ENCODE measurements around the gene AMBRA1. TPM values are rescaled to one million over a fixed set of nuclear protein-coding genes. Genes with fewer than 3 reads are reported as not detected.
A peak's percentile ranks its signal among the peaks of the same experiment; 100 is the strongest.

The AMBRA1 gene
- polyA plus RNA-seq, 1 donor from 2014 or later, result 34.5 TPM

DNA sequence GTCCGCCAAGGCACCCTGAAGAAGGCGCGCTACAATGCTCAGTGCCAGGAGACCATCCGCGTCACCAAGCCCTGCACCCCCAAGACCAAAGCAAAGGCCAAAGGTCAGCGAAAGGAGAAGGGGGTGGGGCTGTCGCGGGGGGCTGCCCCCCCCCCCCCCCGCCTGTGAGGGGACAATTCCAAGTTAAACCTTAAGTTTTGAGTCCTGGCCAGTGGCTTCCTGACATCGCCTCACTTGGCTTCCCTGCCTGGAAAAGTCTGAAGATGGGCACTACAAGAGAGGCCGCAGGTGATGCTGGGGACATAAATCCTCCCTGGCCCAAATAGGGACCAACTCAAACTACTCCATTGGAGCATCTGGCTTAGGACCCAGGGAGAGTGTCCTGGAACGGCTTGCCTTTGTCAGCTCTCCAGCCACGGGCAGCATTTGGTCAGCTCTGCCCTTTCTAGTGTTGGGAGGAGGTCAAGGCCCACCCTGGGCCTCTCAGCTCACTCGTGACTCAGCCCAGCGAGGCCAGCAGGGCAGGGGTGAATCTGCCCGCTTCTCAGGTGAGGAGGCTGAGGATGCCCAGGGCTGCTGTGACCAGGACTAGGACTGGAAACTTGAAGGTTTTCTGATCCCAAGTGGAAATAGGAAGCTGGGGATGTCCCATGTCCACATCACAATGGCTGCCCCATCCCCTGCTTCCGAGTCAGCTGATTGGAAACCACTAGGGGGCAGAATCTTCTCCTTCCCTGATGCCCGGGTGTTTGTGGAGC, 211.0 kb downstream of the AMBRA1 start:
- Histone ChIP-seq H3K4me3 (ENCODE audit: low read length) (peak overlapping the region; percentile 73), H3K9ac (ENCODE audit: low read length) (peak overlapping the region; percentile 74), H3K9me3 (ENCODE audit: low read length) (no peaks in the 10 kb centered on the region), H4K20me1 (ENCODE audit: insufficient read depth) (no peaks in the 10 kb centered on the region), H2AFZ (ENCODE audit: low read depth, low read length) (no peak overlapping the region), H3K4me2 (ENCODE audit: low read length) (peak overlapping the region; percentile 39), H3F3A (ENCODE audit: insufficient read depth, low read length, poor library complexity, severe bottlenecking) (no peaks in the 10 kb centered on the region), H3K9me2 (ENCODE audit: insufficient read depth, low read length) (no peaks in the 10 kb centered on the region), H3K27ac (ENCODE audit: low read length) (peak overlapping the region; percentile 47), H3K79me2 (replicated peaks; ENCODE audit: insufficient read depth, low read length) (peaks cover 14% of the 10 kb centered on the region), H3K36me3 (ENCODE audit: insufficient read depth, low read length) (no peaks in the 10 kb centered on the region), H3K27me3 (ENCODE audit: insufficient read depth, low read depth, low read length) (peaks cover 4% of the 10 kb centered on the region)
- peak; percentile 59 for TF ChIP-seq CTCF (IDR thresholded peaks at IDR 0.05; ENCODE audit: poor library complexity, severe bottlenecking)
- TF ChIP-seq SMC3 (conservative IDR thresholded peaks at IDR 0.05; ENCODE audit: poor library complexity), result peak; percentile 44
- no peak for TF ChIP-seq MXI1 (conservative IDR thresholded peaks at IDR 0.05; ENCODE audit: poor library complexity, severe bottlenecking)

DNA sequence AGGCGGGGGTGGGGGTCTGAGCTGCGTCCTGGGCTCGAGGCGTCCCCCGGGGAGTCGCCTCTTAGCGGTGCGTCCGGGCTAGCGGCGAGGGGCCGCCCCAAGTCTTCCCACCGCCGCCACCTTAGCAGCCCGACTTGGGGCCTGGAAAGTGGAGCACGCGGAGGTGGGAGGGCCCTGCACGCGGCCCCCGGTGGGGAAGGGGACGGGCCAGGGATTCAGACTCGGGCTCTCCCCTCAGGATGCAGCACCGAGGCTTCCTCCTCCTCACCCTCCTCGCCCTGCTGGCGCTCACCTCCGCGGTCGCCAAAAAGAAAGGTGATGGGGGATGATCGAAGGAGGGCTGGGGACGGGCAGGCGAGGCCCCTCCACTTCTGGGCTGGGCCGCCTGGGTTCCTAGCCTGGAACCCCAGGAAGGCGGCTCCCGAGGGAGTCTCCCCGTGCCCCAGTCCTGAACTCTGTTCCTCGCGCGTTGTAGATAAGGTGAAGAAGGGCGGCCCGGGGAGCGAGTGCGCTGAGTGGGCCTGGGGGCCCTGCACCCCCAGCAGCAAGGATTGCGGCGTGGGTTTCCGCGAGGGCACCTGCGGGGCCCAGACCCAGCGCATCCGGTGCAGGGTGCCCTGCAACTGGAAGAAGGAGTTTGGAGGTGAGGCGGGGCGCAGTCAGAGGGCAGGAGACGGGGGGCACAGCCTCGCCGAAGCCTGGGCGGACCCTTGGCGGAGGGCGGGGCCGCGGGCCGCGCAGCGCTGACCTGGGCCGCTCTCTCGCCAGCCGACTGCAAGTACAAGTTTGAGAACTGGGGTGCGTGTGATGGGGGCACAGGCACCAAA, 211.8 kb downstream of the AMBRA1 start:
- TF ChIP-seq MXI1 (conservative IDR thresholded peaks at IDR 0.05; ENCODE audit: poor library complexity, severe bottlenecking) (no peak), POLR2AphosphoS5 (IDR thresholded peaks at IDR 0.05) (peak; percentile 44)

DNA sequence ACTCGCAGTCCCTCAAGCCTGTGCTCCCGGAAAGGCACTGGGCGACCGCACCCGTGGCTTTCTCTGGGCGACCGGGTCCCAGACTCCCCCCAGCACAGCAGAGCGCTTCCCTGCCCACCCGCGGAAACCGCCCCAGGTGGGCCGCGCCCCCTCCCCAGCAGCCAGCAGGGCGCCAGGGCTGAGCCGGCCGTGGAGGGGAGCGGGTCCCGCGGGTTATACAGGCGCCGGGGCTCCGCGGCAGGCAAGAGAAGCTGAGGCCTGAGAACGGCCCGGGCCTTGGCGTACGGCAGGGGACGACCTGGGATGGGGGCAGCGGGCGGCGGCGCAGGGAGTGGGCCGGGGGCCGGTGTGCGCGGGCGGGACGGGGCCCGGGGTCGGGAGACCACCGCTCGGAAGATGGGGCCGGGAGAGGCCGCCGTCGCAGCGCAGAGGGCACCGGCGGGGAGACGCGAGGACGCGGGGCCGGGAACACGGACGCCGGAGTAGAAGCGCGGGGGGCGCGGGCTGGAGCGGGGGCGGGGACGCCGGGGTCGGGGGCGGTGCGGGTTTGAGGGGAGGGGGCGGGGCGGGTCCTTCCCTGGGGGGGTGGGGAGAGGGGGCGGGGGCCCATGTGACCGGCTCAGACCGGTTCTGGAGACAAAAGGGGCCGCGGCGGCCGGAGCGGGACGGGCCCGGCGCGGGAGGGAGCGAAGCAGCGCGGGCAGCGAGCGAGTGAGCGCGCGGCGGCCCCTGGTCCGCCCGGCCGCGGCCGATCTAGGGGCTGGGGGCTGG, 212.6 kb downstream of the AMBRA1 start, which contains the start of gene MDK:
Gene MDK (plus strand): TSS at position 622 of the 771 bp plus-strand sequence. CDS start 389 bp downstream, outside the sequence.
- Histone ChIP-seq H3K4me3 (ENCODE audit: low read length) (peak within 1 kb of the TSS; percentile 73), H3K79me2 (replicated peaks; ENCODE audit: insufficient read depth, low read length) (peaks cover 14% of the 10 kb centered on the region), H3K9ac (ENCODE audit: low read length) (peak within 1 kb of the TSS; percentile 74), H3F3A (ENCODE audit: insufficient read depth, low read length, poor library complexity, severe bottlenecking) (no peaks in the 10 kb centered on the region), H3K4me2 (ENCODE audit: low read length) (peak within 1 kb of the TSS; percentile 39), H3K9me3 (ENCODE audit: low read length) (no peaks in the 10 kb centered on the region), H4K20me1 (ENCODE audit: insufficient read depth) (no peaks in the 10 kb centered on the region), H3K9me2 (ENCODE audit: insufficient read depth, low read length) (no peaks in the 10 kb centered on the region), H3K36me3 (ENCODE audit: insufficient read depth, low read length) (no peaks in the 10 kb centered on the region), H3K27me3 (ENCODE audit: insufficient read depth, low read depth, low read length) (no peaks in the 10 kb centered on the region), H3K27ac (ENCODE audit: low read length) (peak within 1 kb of the TSS; percentile 47), H2AFZ (ENCODE audit: low read depth, low read length) (no peak within 1 kb of the TSS)
- TF ChIP-seq EP300 (conservative IDR thresholded peaks at IDR 0.05; ENCODE audit: poor library complexity, severe bottlenecking), result no peak
- no peak for TF ChIP-seq REST (IDR thresholded peaks at IDR 0.05; ENCODE audit: borderline replicate concordance)
- no peak for TF ChIP-seq TAF1 (IDR thresholded peaks at IDR 0.05; ENCODE audit: low read depth)
- no peak for TF ChIP-seq EZH2 (IDR thresholded peaks at IDR 0.05; ENCODE audit: borderline replicate concordance, insufficient read depth, low read length, poor library complexity, severe bottlenecking)
- no peak for TF ChIP-seq POLR2AphosphoS5 (IDR thresholded peaks at IDR 0.05)
- no peak for TF ChIP-seq SMC3 (conservative IDR thresholded peaks at IDR 0.05; ENCODE audit: poor library complexity)
- TF ChIP-seq RAD21 (conservative IDR thresholded peaks at IDR 0.05), result no peak
- no peak for TF ChIP-seq CTCF (IDR thresholded peaks at IDR 0.05; ENCODE audit: poor library complexity, severe bottlenecking)
- TF ChIP-seq MXI1 (conservative IDR thresholded peaks at IDR 0.05; ENCODE audit: poor library complexity, severe bottlenecking), result no peak

More for the DNA sequence above, 211.8 kb downstream of the AMBRA1 start:
- Histone ChIP-seq H3F3A (ENCODE audit: insufficient read depth, low read length, poor library complexity, severe bottlenecking) (no peaks in the 10 kb centered on the region), H3K36me3 (ENCODE audit: insufficient read depth, low read length) (no peaks in the 10 kb centered on the region), H3K27ac (ENCODE audit: low read length) (peak overlapping the region; percentile 47), H3K9ac (ENCODE audit: low read length) (peak overlapping the region; percentile 74), H3K79me2 (replicated peaks; ENCODE audit: insufficient read depth, low read length) (peaks cover 14% of the 10 kb centered on the region), H3K4me2 (ENCODE audit: low read length) (peak overlapping the region; percentile 39), H2AFZ (ENCODE audit: low read depth, low read length) (no peak overlapping the region), H3K27me3 (ENCODE audit: insufficient read depth, low read depth, low read length) (peaks cover 3% of the 10 kb centered on the region), H4K20me1 (ENCODE audit: insufficient read depth) (no peaks in the 10 kb centered on the region), H3K9me3 (ENCODE audit: low read length) (no peaks in the 10 kb centered on the region), H3K4me3 (ENCODE audit: low read length) (peak overlapping the region; percentile 73), H3K9me2 (ENCODE audit: insufficient read depth, low read length) (no peaks in the 10 kb centered on the region)

Measured in neural cell (in vitro differentiated cells).